GM21528 (cell line): ENCODE data around the gene SLC22A31.

Experiments used
- ATAC-seq: cut with Tn5 transposase; IDR thresholded peaks from one replicate; pipeline ENCODE4 v1.9.1; 2021; ENCODE audit warnings: mild to moderate bottlenecking, moderate library complexity; ENCODE audit not compliant: unreplicated experiment, low FRiP score

SLC22A31 gene

GRCh38 chr16:89154390-89155183, 45.8 kb downstream of the SLC22A31 start:
- no peak for ATAC-seq

- no peak for ATAC-seq
These were observed 46.5 kb downstream of the SLC22A31 start for GRCh38 chr16:89153848-89154271.

DNA sequence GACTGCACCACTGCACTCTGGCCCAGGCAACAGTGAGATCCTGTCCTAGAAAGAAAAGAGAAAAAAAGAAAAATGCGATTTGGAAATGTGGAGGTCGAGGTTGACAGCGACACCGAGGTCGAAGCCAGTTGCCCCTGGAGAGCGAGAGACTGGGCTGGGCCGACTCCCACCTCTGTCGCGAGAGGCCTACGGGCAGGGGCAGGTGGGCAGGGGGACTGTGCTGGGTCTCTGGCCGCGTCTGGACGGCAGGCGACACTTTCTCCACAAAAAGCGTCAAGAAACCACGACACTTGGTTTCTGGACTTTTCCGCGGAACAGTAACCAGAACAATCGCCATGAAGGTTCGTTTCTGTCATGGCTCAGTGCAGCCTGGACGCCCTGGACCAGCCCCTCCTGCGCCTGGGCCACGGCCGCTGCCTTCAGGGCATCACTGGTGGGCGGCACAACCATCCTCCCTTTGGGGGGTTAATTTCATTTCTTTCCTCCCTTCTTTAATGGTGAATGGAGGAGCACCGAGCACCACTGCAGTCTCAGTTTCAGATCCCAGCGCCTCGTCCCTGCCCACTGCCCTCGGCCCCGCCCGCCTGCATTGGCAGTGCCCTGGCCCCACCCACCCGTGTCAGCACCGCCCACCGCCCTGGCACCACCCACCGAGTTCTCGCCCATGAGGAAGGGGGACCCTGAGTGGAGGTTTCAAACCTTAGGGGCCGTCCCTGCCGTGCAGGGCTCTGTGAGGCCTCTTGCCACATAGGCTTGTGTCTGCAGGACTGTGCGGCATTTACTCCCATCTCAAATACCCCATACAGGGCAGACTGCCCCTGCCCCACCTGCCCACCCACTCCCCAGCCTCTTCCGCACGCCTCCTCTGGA, 47.3 kb downstream of the SLC22A31 start:
- no peak for ATAC-seq

DNA sequence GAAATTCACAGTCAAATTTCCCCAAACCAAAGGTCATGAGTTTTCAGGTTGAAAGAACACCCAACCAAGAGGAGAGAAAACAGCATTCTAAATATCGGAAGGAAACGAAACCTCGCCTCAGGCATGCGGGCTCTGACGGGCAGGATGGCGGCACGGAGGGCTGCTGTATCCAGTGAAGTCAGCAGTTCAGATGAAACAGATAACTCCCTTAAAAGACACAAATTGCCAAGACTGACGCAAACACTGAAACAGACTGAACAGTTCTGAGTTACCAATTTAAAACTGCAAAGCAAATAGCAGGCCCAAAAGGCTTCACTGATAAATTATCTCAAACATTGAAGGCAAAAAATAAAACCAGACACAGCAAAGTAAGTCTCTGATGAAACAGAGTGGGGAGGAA, 49.4 kb downstream of the SLC22A31 start:
- ATAC-seq: no peak

DNA sequence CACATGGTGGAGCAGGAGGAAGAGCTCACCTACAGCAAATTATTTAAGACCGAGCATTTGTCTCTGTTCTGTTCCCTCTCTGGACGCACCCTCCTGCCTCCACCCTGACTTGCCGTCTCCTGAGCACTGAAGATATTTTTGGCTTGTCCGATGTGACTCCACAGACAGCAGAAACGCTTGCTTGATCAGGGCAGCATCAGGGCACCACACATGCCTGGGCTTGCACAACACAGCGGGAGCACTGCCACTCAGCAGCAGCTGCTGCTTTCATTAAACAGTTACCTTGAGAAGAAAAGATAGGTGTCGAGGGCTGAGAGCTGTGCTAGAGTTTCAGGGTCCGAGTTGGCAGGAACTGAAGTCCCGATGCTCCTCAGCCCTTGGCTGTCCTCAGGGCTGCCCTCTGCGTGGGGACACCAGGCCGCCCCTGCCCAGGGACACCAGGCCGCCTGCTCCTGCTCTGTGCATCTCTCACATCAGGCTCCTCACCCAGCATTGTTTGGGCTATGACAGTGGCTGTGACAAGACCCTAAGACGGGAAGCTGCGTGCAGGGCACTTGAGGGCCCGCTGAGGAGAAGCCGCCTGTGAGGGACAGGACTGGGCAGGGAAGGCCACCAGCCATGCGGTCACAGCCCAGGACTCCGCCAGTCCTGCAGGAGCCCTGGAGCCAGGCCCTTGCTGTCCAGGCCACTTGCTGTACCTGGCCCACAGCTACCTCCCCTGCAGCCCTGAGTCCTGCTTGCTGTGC, 50.1 kb downstream of the SLC22A31 start:
- ATAC-seq: no peak

DNA sequence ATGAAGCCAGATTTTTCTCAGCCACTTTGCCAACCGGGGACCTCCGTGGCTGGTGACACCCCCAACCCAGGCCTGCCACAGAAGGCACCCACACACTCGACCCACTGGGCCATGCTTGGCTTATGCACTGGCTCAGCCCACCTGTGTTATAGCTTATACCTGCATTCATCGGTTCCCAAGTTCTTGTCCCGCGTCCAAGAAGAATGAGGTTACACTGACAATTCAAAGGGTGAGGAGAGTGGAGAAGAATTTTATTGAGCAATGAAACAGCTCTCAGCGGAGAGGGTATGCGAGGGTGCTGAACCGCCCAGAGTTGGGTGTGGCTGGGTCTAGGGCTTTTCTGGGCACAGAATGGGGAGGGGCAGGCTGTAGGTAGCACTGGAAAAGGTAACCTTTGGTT, 51.0 kb downstream of the SLC22A31 start:
- ATAC-seq: no peak

- no peak for ATAC-seq
These were observed 53.1 kb downstream of the SLC22A31 start for GRCh38 chr16:89147085-89147817.

GRCh38 chr16:89146211-89147005, 53.9 kb downstream of the SLC22A31 start:
- no peak for ATAC-seq
